Measurements from ENCODE around the gene C16orf89. TPM values are rescaled to one million over a fixed set of nuclear protein-coding genes. Genes with fewer than 3 reads are reported as not detected.
A peak's percentile ranks its signal among the peaks of the same experiment; 100 is the strongest.

Gene C16orf89
- total and polyA plus RNA-seq, 2 experiments from 2014 or later = 2.8 to 4.4 TPM

DNA sequence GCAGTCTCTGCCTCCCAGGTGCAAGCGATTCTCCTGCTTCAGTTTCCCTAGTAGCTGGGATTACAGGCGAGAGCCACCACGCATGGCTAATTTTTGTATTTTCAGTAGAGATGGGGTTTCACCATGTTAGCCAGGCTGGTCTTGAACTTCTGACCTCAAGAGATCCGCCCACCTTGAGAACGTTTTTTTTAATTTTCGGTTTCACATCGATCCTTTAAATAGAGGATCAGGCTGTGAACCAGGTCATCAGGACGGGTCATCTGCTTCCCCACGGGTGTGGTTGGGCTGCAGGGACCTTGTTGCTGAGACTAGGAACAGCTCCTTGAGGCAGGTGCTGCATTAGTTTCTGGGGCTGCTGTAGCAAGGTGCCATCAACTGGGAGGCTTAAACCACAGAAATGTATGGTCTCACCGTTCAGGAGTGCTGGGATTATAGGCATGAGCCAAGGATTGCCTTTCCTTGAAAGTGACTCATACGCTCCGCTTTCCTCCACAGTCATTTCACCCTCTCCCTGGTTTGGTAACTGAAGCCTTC, 24.1 kb downstream of the C16orf89 start:
- no peak overlapping the region for H3K4me2 ChIP-seq
- no peaks in the 10 kb centered on the region for H3K9me3 Mint-ChIP-seq

More for the DNA sequence above, 24.1 kb downstream of the C16orf89 start:
- Histone ChIP-seq H2AFZ (no peak overlapping the region), H3K4me1 (ENCODE audit: insufficient read depth) (peaks cover 12% of the 10 kb centered on the region), H4K20me1 (replicated peaks; ENCODE audit: insufficient read depth) (no peaks in the 10 kb centered on the region), H3K36me3 (ENCODE audit: insufficient read depth) (no peaks in the 10 kb centered on the region), H3K27ac (ENCODE audit: low read depth) (no peak overlapping the region), H3K9me2 (ENCODE audit: insufficient read depth) (no peaks in the 10 kb centered on the region), H3F3A (replicated peaks; ENCODE audit: low read depth) (peaks cover 6% of the 10 kb centered on the region; the same call in 1 of the 2 replicates), H3K27me3 (ENCODE audit: insufficient read depth) (no peaks in the 10 kb centered on the region), H3K4me3 (no peak overlapping the region), H3K79me2 (replicated peaks; ENCODE audit: insufficient read depth) (no peaks in the 10 kb centered on the region)
- Mint-ChIP-seq H3K4me1 (peaks cover 18% of the 10 kb centered on the region), H3K36me3 (ENCODE audit: low read depth) (no peaks in the 10 kb centered on the region; the same call in 2 of the 3 replicates), H3K27ac (peak overlapping the region; percentile 64), H3K4me3 (no peak overlapping the region), H3K27me3 (ENCODE audit: insufficient read depth, low read depth, poor library complexity) (peaks cover 12% of the 10 kb centered on the region)
- TF ChIP-seq EZH2 (IDR thresholded peaks at IDR 0.05; ENCODE audit: low read depth, unreplicated experiment) (no peak), ZNF114 (CRISPR knock-in tag; IDR thresholded peaks at IDR 0.05) (no peak), STAT1 (IDR thresholded peaks at IDR 0.05; ENCODE audit: unreplicated experiment) (no peak), ZNF331 (CRISPR knock-in tag; IDR thresholded peaks at IDR 0.05; ENCODE audit: low read depth) (no peak), EZH2phosphoT487 (IDR thresholded peaks at IDR 0.05; ENCODE audit: unreplicated experiment) (no peak), JUNB (IDR thresholded peaks at IDR 0.05; ENCODE audit: unreplicated experiment) (no peak), NANOG (IDR thresholded peaks at IDR 0.05; ENCODE audit: borderline replicate concordance) (no peak), CREB1 (CRISPR knock-in tag; IDR thresholded peaks at IDR 0.05; ENCODE audit: low read depth) (no peak), POLR2AphosphoS5 (IDR thresholded peaks at IDR 0.05; ENCODE audit: low read depth) (no peak)
- TF ChIP-seq, protein P1, sequence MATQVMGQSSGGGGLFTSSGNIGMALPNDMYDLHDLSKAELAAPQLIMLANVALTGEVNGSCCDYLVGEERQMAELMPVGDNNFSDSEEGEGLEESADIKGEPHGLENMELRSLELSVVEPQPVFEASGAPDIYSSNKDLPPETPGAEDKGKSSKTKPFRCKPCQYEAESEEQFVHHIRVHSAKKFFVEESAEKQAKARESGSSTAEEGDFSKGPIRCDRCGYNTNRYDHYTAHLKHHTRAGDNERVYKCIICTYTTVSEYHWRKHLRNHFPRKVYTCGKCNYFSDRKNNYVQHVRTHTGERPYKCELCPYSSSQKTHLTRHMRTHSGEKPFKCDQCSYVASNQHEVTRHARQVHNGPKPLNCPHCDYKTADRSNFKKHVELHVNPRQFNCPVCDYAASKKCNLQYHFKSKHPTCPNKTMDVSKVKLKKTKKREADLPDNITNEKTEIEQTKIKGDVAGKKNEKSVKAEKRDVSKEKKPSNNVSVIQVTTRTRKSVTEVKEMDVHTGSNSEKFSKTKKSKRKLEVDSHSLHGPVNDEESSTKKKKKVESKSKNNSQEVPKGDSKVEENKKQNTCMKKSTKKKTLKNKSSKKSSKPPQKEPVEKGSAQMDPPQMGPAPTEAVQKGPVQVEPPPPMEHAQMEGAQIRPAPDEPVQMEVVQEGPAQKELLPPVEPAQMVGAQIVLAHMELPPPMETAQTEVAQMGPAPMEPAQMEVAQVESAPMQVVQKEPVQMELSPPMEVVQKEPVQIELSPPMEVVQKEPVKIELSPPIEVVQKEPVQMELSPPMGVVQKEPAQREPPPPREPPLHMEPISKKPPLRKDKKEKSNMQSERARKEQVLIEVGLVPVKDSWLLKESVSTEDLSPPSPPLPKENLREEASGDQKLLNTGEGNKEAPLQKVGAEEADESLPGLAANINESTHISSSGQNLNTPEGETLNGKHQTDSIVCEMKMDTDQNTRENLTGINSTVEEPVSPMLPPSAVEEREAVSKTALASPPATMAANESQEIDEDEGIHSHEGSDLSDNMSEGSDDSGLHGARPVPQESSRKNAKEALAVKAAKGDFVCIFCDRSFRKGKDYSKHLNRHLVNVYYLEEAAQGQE (IDR thresholded peaks at IDR 0.05; ENCODE audit: unreplicated experiment) = no peak
- TF ChIP-seq, protein P2, sequence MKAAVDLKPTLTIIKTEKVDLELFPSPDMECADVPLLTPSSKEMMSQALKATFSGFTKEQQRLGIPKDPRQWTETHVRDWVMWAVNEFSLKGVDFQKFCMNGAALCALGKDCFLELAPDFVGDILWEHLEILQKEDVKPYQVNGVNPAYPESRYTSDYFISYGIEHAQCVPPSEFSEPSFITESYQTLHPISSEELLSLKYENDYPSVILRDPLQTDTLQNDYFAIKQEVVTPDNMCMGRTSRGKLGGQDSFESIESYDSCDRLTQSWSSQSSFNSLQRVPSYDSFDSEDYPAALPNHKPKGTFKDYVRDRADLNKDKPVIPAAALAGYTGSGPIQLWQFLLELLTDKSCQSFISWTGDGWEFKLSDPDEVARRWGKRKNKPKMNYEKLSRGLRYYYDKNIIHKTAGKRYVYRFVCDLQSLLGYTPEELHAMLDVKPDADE (IDR thresholded peaks at IDR 0.05) = no peak
- TF ChIP-seq, protein P3, sequence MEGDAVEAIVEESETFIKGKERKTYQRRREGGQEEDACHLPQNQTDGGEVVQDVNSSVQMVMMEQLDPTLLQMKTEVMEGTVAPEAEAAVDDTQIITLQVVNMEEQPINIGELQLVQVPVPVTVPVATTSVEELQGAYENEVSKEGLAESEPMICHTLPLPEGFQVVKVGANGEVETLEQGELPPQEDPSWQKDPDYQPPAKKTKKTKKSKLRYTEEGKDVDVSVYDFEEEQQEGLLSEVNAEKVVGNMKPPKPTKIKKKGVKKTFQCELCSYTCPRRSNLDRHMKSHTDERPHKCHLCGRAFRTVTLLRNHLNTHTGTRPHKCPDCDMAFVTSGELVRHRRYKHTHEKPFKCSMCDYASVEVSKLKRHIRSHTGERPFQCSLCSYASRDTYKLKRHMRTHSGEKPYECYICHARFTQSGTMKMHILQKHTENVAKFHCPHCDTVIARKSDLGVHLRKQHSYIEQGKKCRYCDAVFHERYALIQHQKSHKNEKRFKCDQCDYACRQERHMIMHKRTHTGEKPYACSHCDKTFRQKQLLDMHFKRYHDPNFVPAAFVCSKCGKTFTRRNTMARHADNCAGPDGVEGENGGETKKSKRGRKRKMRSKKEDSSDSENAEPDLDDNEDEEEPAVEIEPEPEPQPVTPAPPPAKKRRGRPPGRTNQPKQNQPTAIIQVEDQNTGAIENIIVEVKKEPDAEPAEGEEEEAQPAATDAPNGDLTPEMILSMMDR (conservative IDR thresholded peaks at IDR 0.05; ENCODE audit: low read depth in 2 of 2) = no peak
- TF ChIP-seq, protein P4, sequence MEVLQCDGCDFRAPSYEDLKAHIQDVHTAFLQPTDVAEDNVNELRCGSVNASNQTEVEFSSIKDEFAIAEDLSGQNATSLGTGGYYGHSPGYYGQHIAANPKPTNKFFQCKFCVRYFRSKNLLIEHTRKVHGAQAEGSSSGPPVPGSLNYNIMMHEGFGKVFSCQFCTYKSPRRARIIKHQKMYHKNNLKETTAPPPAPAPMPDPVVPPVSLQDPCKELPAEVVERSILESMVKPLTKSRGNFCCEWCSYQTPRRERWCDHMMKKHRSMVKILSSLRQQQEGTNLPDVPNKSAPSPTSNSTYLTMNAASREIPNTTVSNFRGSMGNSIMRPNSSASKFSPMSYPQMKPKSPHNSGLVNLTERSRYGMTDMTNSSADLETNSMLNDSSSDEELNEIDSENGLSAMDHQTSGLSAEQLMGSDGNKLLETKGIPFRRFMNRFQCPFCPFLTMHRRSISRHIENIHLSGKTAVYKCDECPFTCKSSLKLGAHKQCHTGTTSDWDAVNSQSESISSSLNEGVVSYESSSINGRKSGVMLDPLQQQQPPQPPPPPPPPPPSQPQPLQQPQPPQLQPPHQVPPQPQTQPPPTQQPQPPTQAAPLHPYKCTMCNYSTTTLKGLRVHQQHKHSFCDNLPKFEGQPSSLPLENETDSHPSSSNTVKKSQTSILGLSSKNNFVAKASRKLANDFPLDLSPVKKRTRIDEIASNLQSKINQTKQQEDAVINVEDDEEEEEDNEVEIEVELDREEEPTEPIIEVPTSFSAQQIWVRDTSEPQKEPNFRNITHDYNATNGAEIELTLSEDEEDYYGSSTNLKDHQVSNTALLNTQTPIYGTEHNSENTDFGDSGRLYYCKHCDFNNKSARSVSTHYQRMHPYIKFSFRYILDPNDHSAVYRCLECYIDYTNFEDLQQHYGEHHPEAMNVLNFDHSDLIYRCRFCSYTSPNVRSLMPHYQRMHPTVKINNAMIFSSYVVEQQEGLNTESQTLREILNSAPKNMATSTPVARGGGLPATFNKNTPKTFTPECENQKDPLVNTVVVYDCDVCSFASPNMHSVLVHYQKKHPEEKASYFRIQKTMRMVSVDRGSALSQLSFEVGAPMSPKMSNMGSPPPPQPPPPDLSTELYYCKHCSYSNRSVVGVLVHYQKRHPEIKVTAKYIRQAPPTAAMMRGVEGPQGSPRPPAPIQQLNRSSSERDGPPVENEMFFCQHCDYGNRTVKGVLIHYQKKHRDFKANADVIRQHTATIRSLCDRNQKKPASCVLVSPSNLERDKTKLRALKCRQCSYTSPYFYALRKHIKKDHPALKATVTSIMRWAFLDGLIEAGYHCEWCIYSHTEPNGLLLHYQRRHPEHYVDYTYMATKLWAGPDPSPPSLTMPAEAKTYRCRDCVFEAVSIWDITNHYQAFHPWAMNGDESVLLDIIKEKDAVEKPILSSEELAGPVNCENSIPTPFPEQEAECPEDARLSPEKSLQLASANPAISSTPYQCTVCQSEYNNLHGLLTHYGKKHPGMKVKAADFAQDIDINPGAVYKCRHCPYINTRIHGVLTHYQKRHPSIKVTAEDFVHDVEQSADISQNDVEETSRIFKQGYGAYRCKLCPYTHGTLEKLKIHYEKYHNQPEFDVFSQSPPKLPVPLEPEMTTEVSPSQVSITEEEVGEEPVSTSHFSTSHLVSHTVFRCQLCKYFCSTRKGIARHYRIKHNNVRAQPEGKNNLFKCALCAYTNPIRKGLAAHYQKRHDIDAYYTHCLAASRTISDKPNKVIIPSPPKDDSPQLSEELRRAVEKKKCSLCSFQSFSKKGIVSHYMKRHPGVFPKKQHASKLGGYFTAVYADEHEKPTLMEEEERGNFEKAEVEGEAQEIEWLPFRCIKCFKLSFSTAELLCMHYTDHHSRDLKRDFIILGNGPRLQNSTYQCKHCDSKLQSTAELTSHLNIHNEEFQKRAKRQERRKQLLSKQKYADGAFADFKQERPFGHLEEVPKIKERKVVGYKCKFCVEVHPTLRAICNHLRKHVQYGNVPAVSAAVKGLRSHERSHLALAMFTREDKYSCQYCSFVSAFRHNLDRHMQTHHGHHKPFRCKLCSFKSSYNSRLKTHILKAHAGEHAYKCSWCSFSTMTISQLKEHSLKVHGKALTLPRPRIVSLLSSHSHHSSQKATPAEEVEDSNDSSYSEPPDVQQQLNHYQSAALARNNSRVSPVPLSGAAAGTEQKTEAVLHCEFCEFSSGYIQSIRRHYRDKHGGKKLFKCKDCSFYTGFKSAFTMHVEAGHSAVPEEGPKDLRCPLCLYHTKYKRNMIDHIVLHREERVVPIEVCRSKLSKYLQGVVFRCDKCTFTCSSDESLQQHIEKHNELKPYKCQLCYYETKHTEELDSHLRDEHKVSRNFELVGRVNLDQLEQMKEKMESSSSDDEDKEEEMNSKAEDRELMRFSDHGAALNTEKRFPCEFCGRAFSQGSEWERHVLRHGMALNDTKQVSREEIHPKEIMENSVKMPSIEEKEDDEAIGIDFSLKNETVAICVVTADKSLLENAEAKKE (CRISPR knock-in tag; IDR thresholded peaks at IDR 0.05) = no peak
- DNase-seq (ENCODE audit: low spot score) (no peak), ATAC-seq (no peak)
